ENCODE results near the gene C1R.
"Not testable (repeated sequence)": the region's sequence is repeated elsewhere in the genome, so short reads cannot be mapped to it uniquely, and the experiment has no call there.

The C1R gene

GRCh38 chr12:7068994-7069346 lies 23.3 kb downstream of the C1R start:
- no peak for FAIRE-seq
- DNase-seq (ENCODE audit: low spot score): no peak

- DNase-seq (ENCODE audit: low spot score) (no peak), FAIRE-seq (no peak)
These were observed 23.8 kb downstream of the C1R start for GRCh38 chr12:7068240-7068993.

GRCh38 chr12:7067096-7067495 lies 25.1 kb downstream of the C1R start:
- FAIRE-seq (no peak), DNase-seq (ENCODE audit: low spot score) (no peak)

DNA sequence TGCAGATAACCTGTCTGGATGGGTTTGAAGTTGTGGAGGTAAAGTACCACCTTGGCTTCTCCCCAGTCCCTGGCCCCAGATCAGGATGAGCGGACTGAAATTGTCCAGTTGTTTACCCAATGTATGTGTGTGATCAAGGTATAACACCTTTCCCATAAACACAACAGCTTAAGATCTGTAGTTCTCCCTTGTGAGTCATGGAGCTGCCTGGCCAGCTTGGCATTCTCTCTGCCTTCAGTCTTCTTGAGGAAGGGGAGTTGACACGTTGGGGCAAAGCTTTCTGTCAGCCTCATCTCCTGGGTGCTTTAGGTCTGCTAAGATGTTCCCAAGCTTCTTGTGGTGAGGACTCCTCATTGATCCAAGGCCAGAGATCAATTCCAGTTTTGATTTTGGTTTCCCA lies 25.6 kb downstream of the C1R start:
- no peak for FAIRE-seq
- no peak for DNase-seq (ENCODE audit: low spot score)

- FAIRE-seq (no peak), DNase-seq (ENCODE audit: low spot score) (no peak)
These were observed 27.1 kb downstream of the C1R start for GRCh38 chr12:7065073-7065623.

- DNase-seq (ENCODE audit: low spot score) (no peak), FAIRE-seq (no peak)
These were observed 27.7 kb downstream of the C1R start for GRCh38 chr12:7064516-7064915.

- DNase-seq (ENCODE audit: low spot score): no peak
- no peak for FAIRE-seq
These were observed 30.6 kb downstream of the C1R start for GRCh38 chr12:7061596-7061995.

- no peak for DNase-seq (ENCODE audit: low spot score)
- no peak for FAIRE-seq
These were observed 31.1 kb downstream of the C1R start for GRCh38 chr12:7061138-7061537.

DNA sequence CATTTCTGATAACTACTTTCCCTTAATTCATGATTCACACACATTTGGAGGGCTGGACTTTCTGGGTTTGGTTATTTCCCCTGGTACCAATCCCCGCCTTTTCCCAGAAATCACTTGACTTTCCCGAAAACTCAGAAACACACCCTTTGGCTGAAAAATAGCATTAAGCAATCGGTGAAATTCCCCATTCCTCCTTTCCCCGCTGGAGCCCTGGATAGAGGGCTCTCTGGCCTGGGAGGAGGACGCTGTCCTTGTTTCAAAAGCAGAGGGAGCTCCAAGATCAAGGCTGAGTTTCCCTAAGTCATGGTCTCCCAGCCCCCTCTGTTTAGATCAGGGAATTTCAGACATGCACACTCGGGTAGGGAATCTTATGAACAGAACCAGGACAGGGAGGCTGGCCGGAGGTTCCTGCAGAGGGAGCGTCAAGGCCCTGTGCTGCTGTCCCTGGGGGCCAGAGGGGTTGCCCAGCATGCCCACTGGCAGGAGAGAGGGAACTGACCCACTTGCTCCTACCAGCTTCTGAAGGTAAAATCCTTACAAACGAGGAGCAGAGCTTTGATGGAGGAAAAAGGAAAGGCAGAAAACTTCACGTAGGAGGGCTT lies 31.8 kb downstream of the C1R start, which contains the start of gene C1S:
C1S (plus strand) TSS at position 366 of the 602 bp plus-strand sequence. CDS start 1,195 bp downstream, outside the sequence.
- DNase-seq (ENCODE audit: low spot score) (peak; percentile 27), FAIRE-seq (no peak)

DNA sequence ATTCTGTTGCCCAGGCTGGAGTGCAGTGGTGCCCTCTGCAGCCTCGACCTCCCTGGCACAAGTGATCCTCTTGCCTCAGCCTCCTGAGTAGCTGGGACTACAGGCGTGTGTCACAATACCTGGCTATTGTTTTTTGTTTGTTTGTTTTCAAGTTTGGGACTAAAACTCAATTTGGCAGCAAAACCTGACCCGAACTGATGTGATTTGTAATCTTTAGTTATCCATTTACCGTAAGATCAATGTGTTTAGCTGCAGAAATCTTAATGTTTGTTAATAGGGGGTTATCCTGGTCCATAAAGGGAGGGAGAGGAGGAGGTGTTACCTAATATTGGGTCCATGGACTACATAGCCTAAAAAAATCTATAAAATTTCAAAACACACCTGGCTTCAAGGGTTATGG lies 32.5 kb downstream of the C1R start:
- FAIRE-seq (no peak), DNase-seq (ENCODE audit: low spot score) (no peak)

DNA sequence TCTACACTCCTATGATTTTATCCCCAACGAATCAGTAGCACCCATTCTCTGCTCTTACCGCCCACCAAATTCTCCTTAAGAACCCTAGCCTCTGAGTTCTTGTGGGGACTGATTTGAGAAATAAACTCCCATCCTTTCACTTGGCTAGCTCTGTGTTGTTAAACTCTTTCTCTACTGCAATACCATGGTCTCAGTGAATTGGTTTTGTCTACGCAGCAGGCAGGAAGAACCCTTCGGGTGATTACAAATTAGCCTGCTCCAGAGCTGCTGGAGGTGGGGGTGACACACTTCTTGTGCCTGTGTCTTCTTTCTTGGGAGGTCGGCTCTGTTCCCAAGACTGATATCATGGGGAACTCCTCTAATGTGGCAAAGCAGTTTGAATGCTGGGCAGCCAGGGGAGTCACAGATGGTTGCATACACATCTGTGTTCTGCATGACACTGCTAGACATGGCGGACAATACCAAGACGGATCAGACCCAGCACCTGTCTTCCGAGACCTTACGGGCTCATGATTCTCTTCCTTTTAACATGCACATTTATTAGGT lies 33.3 kb downstream of the C1R start:
- no peak for DNase-seq (ENCODE audit: low spot score)
- FAIRE-seq: no peak

- DNase-seq (ENCODE audit: low spot score): no peak
- FAIRE-seq: no peak
These were observed 33.9 kb downstream of the C1R start for GRCh38 chr12:7058163-7058845.

DNA sequence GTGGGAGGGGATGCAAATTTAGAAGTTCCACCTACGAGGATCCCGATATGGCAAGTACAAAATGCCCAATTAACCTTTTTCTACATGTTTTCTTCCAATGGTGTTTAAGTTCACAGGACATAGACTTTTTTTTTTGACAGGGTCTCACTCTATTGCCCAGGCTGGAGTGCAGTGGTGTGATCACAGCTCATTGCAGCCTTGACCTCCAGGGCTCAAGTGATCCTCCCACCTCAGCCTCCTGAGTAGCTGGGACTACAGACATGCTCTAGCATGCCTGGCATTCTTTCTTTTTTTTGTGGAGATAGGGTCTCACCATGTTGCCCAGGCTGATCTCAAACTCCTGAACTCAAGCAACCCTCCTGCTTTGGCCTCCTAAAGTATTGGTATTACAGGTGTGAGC lies 36.5 kb downstream of the C1R start:
- FAIRE-seq; DNase-seq (ENCODE audit: low spot score): not testable (repeated sequence)

DNA sequence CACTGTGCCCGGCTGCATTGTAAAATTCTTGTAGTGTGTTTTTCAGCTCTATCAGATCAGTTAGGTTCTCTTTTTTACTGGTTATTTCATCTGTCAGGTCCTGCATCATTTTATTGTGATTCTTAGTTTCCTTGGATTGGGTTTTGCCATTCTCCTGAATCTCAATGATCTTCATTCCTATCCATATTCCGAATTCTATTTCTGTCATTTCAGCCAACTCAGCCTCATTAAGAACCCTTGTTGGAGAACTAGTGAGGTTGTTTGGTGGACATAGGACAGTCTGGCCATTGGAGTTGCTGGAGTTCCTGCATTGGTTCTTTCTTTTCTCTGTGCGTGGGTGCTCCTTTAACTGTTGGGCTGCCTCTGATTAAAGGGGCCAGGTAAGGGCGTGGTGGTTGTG lies 37.3 kb downstream of the C1R start:
- FAIRE-seq (no peak), DNase-seq (ENCODE audit: low spot score) (no peak)

GRCh38 chr12:7049973-7050372 lies 42.3 kb downstream of the C1R start:
- not testable (repeated sequence) for DNase-seq (ENCODE audit: low spot score); FAIRE-seq

GRCh38 chr12:7049445-7049951 lies 42.7 kb downstream of the C1R start:
- not testable (repeated sequence) for FAIRE-seq

DNA sequence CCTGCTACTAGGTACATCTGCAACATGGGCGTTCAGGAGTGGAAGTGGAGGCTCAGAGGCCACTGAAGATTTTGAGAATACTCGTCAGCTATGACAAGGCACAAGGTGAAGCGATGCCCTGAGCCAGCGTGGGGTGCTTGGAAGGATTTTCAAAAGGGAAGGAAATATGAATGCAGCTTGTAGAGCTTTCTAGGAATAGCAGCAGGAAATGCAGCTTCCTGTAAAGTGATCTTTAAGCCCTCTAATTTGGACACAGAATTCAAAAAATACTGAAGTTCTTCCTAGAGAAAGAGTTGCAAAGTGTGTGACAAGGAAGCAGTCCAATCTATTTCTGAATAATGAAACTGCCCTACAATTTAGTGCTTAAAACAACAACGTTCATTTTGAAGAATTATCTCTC lies 44.9 kb downstream of the C1R start:
- FAIRE-seq: no peak

More at GRCh38 chr12:7049445-7049951, 42.7 kb downstream of the C1R start:
- DNase-seq (ENCODE audit: low spot score): not testable (repeated sequence)

GRCh38 chr12:7046383-7047105 lies 45.7 kb downstream of the C1R start:
- DNase-seq (ENCODE audit: low spot score): no peak
- no peak for FAIRE-seq

More for the DNA sequence above, 44.9 kb downstream of the C1R start:
- DNase-seq (ENCODE audit: low spot score): no peak

DNA sequence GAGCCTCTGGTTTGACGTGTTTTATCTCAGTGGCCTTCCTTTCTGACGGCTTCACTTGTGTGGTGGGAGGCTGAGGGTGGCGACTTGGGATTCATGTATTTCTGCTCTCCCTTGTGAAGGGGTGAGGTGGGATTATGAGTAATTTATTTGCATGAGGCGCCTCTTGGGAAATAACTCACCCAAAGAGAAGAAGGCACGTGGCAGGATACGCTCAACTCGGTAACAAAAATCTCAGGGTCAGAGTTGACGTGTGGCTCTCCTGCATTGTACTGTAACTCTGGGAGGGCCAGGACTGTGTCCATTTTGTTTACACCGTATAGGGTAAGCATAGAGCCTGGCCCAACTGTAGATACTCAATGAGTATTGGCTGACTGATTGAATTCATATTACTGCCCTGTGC lies 46.3 kb downstream of the C1R start:
- FAIRE-seq (no peak), DNase-seq (ENCODE audit: low spot score) (no peak)

DNA sequence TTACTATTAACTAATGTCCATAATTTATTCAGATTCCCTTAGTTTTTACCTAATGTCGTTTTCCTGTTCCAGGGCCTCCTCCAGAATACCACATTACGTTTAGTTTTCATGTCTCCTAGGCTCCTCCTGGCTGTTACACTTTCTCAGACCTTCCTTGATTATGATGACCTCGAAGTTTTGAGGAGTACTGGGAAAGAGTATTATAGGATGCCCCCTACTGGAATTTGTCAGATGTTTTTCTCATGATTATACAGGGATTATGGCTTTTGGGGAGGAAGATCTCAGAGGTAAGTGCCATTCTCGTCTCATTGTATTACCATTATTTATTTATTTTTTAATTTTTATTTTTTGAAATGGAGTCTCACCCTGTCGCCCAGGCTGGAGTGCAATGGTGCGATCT lies 49.4 kb downstream of the C1R start:
- peak; percentile 41 for DNase-seq (ENCODE audit: low spot score)
- FAIRE-seq: peak; percentile 21

GRCh38 chr12:7039403-7039802 lies 52.8 kb downstream of the C1R start:
- DNase-seq (ENCODE audit: low spot score) (no peak), FAIRE-seq (no peak)
